ENCODE data around the gene C1QA. TPM values are rescaled to one million over a fixed set of nuclear protein-coding genes. Genes with fewer than 3 reads are reported as not detected.

Gene C1QA, protein sequence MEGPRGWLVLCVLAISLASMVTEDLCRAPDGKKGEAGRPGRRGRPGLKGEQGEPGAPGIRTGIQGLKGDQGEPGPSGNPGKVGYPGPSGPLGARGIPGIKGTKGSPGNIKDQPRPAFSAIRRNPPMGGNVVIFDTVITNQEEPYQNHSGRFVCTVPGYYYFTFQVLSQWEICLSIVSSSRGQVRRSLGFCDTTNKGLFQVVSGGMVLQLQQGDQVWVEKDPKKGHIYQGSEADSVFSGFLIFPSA
- 0.13 TPM in 1 of 2 replicates, not detected in the other for total RNA-seq

DNA sequence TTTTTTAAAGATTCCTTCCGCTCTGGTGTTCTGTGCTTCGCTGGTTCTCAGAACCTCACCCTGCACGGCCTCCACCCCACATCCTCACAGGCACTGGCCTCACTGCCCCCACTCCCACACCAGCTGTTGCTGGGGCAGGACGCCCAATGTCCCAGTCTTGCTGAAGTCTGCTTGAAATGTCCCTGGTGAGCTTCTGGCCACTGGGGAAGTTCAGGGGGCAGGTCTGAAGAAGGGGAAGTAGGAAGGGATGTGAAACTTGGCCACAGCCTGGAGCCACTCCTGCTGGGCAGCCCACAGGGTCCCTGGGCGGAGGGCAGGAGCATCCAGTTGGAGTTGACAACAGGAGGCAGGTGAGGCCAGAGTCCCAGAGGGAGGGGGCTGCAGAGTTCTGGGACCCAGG lies at the start of gene C1QA:
Gene C1QA, plus strand, starts transcription at position 276 of the 400 bp plus-strand sequence. CDS start 989 bp downstream, outside the sequence.

DNA sequence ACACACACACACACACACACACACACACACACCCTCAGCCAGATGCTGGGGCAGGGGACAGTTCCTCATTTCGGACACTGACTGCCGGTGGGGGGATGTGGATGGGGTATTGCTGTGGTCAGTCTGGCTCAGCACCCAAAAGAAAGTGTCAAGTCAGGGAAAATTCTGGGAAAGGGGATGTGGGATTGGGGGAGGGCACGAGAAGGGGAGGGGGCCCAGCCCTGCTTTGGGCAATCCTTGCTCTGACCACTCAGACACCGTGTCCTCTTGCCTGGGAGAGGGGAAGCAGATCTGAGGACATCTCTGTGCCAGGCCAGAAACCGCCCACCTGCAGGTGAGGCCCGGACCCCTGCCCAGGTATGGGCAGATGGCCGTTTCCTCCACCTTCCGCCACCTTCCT lies 7.0 kb downstream of the C1QA start, which contains the start of gene C1QC:
Gene C1QC, plus strand, starts transcription at position 253 of the 400 bp plus-strand sequence. CDS start 391 bp downstream, outside the sequence.

DNA sequence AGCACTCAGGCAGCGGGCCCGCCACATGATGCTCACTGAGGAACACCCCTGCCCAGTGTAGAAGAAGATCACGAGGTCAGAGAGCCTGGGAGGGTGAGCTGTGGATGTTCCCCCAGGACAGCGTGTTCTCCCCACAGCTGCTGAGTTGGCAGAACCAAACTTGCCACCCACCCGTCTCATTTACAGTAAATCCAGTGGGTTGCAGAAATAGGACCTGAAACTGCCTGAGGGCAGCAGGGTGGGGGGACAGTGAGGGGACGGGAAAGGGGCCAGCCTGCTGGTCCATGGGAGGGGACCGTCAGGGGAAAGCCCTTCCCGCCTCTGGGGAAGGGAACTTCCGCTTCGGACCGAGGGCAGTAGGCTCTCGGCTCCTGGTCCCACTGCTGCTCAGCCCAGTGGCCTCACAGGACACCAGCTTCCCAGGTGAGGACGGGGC lies 16.5 kb downstream of the C1QA start, which contains the start of gene C1QB:
Gene C1QB, plus strand, starts transcription at position 356 of the 436 bp plus-strand sequence. CDS start 6,227 bp downstream, outside the sequence.

Other genes with a start within 250 kb of the C1QA start
- gene ZBTB40, start 184.8 kb upstream of the C1QA start, total RNA-seq: 6.5 and 7.0 TPM in 2 replicates
- not detected in 2 replicates for gene EPHA8, start 73.1 kb upstream of the C1QA start, total RNA-seq
- gene C1QC, start 7.0 kb downstream of the C1QA start, total RNA-seq: 0.13 TPM in 1 of 2 replicates, not detected in the other
- 0.13 TPM in 1 of 2 replicates, not detected in the other for gene C1QB, start 16.6 kb downstream of the C1QA start, total RNA-seq
- 2.8 and 3.2 TPM in 2 replicates for gene EPHB2, start 74.2 kb downstream of the C1QA start, total RNA-seq